SK-N-SH (cell line): ENCODE measurements around the gene DISP1. TPM values are rescaled to one million over a fixed set of nuclear protein-coding genes. Genes with fewer than 3 reads are reported as not detected.

Experiments
- CTCF ChIA-PET: fragments of 300-600, 350-600 bp; formaldehyde crosslinking; extraction: SDS; loops from one replicate; lab custom pipeline; 2021; lab: Yijun Ruan, JAX
- POLR2A ChIA-PET: fragments of 350-600 bp; sonication (Branson Sonifier 250); formaldehyde crosslinking; extraction: SDS; loops from one replicate; lab custom pipeline; 2020; ENCODE audit warnings: antibody characterized with exemption, inconsistent platforms; lab: Yijun Ruan, JAX
- DNase-seq: peaks from one replicate; pipeline ENCODE4 v3.0.0; 2012
- H2AFZ ChIP-seq: fragments of 200-600 bp; sonication (generic); 2 replicates; pipeline ENCODE4 v1.8.1; 2016; ENCODE audit warnings: antibody characterized with exemption, mild to moderate bottlenecking, low read depth
- H3F3A ChIP-seq: fragments of 200-600 bp; sonication (generic); replicated peaks from 2 replicates; pipeline ENCODE3; 2016; ENCODE audit warnings: antibody characterized with exemption, mild to moderate bottlenecking; ENCODE audit not compliant: insufficient read depth
- H3K27ac ChIP-seq, 2 experiments: fragments of 200-500 bp in 1 of 2; fragments of 200-600 bp in 1 of 2; sonication (Bioruptor generic) in 1 of 2; sonication (generic), shearing (Covaris generic) in 1 of 2; 2 replicates each; pipeline versions ENCODE4 v1.5.1 to v1.6.1; 2014 to 2016; ENCODE audit warnings: low read depth in 2 of 2, inconsistent platforms in 1 of 2, low read length in 1 of 2, mild to moderate bottlenecking in 1 of 2, mixed read lengths in 1 of 2
- H3K27me3 ChIP-seq: fragments of 200-600 bp; sonication (generic), shearing (Covaris generic); 2 replicates; pipeline ENCODE4 v1.6.1; 2016; ENCODE audit warnings: mixed run types; ENCODE audit not compliant: insufficient read depth
- H3K36me3 ChIP-seq, 2 experiments: fragments of 200-500 bp in 1 of 2; fragments of 200-600 bp in 1 of 2; sonication (Bioruptor generic) in 1 of 2; sonication (generic) in 1 of 2; replicated peaks in 1 of 2; 2 replicates each; pipeline versions ENCODE3 to v1.5.1; 2014 to 2016; ENCODE audit warnings: low read length in 1 of 2, mild to moderate bottlenecking in 1 of 2; ENCODE audit not compliant: insufficient read depth in 2 of 2, control insufficient read depth in 1 of 2
- H3K4me1 ChIP-seq, 2 experiments: fragments of 200-500 bp in 1 of 2; fragments of 200-600 bp in 1 of 2; sonication (Bioruptor generic) in 1 of 2; sonication (generic), shearing (Covaris generic) in 1 of 2; 2 replicates each; pipeline versions ENCODE4 v1.5.1 to v1.6.1; 2014 to 2016; ENCODE audit warnings: low read depth in 1 of 2, low read length in 1 of 2, mixed run types in 1 of 2; ENCODE audit not compliant: insufficient read depth in 2 of 2, control insufficient read depth in 1 of 2
- H3K4me2 ChIP-seq: fragments of 200-600 bp; sonication (generic), shearing (Covaris generic); 2 replicates; pipeline ENCODE4 v1.6.1; 2017; ENCODE audit warnings: mixed run types
- H3K4me3 ChIP-seq, 2 experiments: fragments of 200-500 bp in 1 of 2; fragments of 200-600 bp in 1 of 2; sonication (Bioruptor generic) in 1 of 2; sonication (generic), shearing (Covaris generic) in 1 of 2; 2 replicates each; pipeline versions ENCODE4 v1.5.1 to v1.8.1; 2014 to 2016; ENCODE audit warnings: low read depth in 2 of 2, inconsistent platforms in 1 of 2, low read length in 1 of 2, mild to moderate bottlenecking in 1 of 2, mixed read lengths in 1 of 2, moderate library complexity in 1 of 2
- H3K79me2 ChIP-seq: fragments of 200-600 bp; sonication (generic); 2 replicates; pipeline ENCODE4 v1.8.1; 2017; ENCODE audit warnings: mild to moderate bottlenecking; ENCODE audit not compliant: insufficient read depth
- H3K9ac ChIP-seq: fragments of 200-600 bp; sonication (generic); 2 replicates; pipeline ENCODE4 v1.6.1; 2017; ENCODE audit warnings: mixed run types
- H3K9me2 ChIP-seq: fragments of 200-600 bp; sonication (generic); 2 replicates; pipeline ENCODE4 v1.6.1; 2017; ENCODE audit warnings: mixed run types
- H3K9me3 ChIP-seq: fragments of 200-600 bp; sonication (generic); 2 replicates; pipeline ENCODE4 v1.6.1; 2017; ENCODE audit warnings: mixed run types, mild to moderate bottlenecking, moderate library complexity
- H4K20me1 ChIP-seq: fragments of 200-600 bp; sonication (generic); 2 replicates; pipeline ENCODE4 v1.6.1; 2017; ENCODE audit warnings: mild to moderate bottlenecking, mixed run types; ENCODE audit not compliant: insufficient read depth
- CHD2 ChIP-seq: fragments of 150-350 bp; IDR thresholded peaks from 2 replicates; pipeline ENCODE4 v1.6.1; 2018; ENCODE audit warnings: low read length; ENCODE audit not compliant: partially characterized antibody
- EP300 ChIP-seq, 2 experiments: IDR thresholded peaks; 2 replicates each; pipeline versions ENCODE4 v1.4.0 to v1.6.1; 2012; ENCODE audit warnings: borderline replicate concordance in 1 of 2, low read depth in 1 of 2, low read length in 1 of 2
- EZH2phosphoT487 ChIP-seq: fragments of 200-600 bp; sonication (generic); IDR thresholded peaks from 2 replicates; pipeline ENCODE4 v1.6.1; 2017; ENCODE audit warnings: low read depth, mixed run types, mild to moderate bottlenecking, antibody characterized with exemption, moderate library complexity, borderline replicate concordance
- FOXJ3 ChIP-seq: sonication (generic); formaldehyde crosslinking; IDR thresholded peaks from 2 replicates; pipeline ENCODE4 v1.5.1; 2020; ENCODE audit warnings: mild to moderate bottlenecking, missing genetic modification reagents
- FOXM1 ChIP-seq: IDR thresholded peaks from 2 replicates; pipeline ENCODE4 v1.4.0; 2012; ENCODE audit warnings: low read depth, mild to moderate bottlenecking
- GABPA ChIP-seq: IDR thresholded peaks from 2 replicates; pipeline ENCODE4 v1.4.0; 2012; ENCODE audit warnings: low read depth, mild to moderate bottlenecking
- GATA2 ChIP-seq: sonication (generic); formaldehyde crosslinking; IDR thresholded peaks from 2 replicates; pipeline ENCODE4 v1.5.0; 2020; ENCODE audit warnings: mild to moderate bottlenecking, missing genetic modification reagents
- JUND ChIP-seq: IDR thresholded peaks from 2 replicates; pipeline ENCODE4 v1.4.0; 2012
- NRF1 ChIP-seq: IDR thresholded peaks from 2 replicates; pipeline ENCODE4 v1.6.1; 2012; ENCODE audit warnings: low read depth, mild to moderate bottlenecking, low read length
- RAD21 ChIP-seq: IDR thresholded peaks from 2 replicates; pipeline ENCODE4 v1.6.1; 2012; ENCODE audit warnings: mild to moderate bottlenecking, low read length
- RCOR1 ChIP-seq: fragments of 150-350 bp; IDR thresholded peaks from 2 replicates; pipeline ENCODE4 v1.6.1; 2017; ENCODE audit warnings: antibody characterized with exemption, low read length
- SIN3A ChIP-seq: IDR thresholded peaks from 2 replicates; pipeline ENCODE4 v1.6.1; 2012; ENCODE audit warnings: low read depth, mild to moderate bottlenecking, low read length, moderate library complexity, borderline replicate concordance
- TEAD4 ChIP-seq: IDR thresholded peaks from 2 replicates; pipeline ENCODE4 v1.4.0; 2012; ENCODE audit warnings: mild to moderate bottlenecking, borderline replicate concordance; ENCODE audit not compliant: insufficient read depth
- USF1 ChIP-seq: IDR thresholded peaks from 2 replicates; pipeline ENCODE4 v1.4.0; 2012; ENCODE audit warnings: low read depth, borderline replicate concordance
- YY1 ChIP-seq: IDR thresholded peaks from 2 replicates; pipeline ENCODE4 v1.4.0; 2012; ENCODE audit warnings: low read depth, mild to moderate bottlenecking
- WGBS: methylation state at CpG from one replicate; pipeline ENCODE4 v1.1.6; 2017; ENCODE audit warnings: low lambda C conversion rate; 5-methylcytosine and 5-hydroxymethylcytosine counted together
- polyA plus RNA-seq, 3 experiments: library from polyadenylated mRNA; depleted of rRNA; stranded (reverse); fragments of >200 nt; gene quantifications; 2 replicates each; pipeline ENCODE4 v1.2.3, GENCODE V29; 2012
- TF ChIP-seq, protein P1 (sequence below): IDR thresholded peaks from 2 replicates; pipeline ENCODE4 v1.6.1; 2012; ENCODE audit warnings: mild to moderate bottlenecking, low read depth, low read length, moderate library complexity
- TF ChIP-seq, protein P2 (sequence below): IDR thresholded peaks from 2 replicates; pipeline ENCODE4; 2012
- TF ChIP-seq, protein P3 (sequence below): IDR thresholded peaks from 2 replicates; pipeline ENCODE4 v1.4.0; 2012; ENCODE audit warnings: low read depth, borderline replicate concordance
- TF ChIP-seq, protein P4 (sequence below): fragments of 150-350 bp; IDR thresholded peaks from 2 replicates; pipeline ENCODE4 v1.6.1; 2016; ENCODE audit warnings: mild to moderate bottlenecking, low read depth, low read length

DISP1 gene
- polyA plus RNA-seq, 1 of the 3 experiments (the other 2 are of a cell fraction): 4.4 TPM

GRCh38 chr1:222814536-222815439, at the start of gene DISP1 (continued):
- no peak for TF ChIP-seq RCOR1
- TF ChIP-seq, protein P1, sequence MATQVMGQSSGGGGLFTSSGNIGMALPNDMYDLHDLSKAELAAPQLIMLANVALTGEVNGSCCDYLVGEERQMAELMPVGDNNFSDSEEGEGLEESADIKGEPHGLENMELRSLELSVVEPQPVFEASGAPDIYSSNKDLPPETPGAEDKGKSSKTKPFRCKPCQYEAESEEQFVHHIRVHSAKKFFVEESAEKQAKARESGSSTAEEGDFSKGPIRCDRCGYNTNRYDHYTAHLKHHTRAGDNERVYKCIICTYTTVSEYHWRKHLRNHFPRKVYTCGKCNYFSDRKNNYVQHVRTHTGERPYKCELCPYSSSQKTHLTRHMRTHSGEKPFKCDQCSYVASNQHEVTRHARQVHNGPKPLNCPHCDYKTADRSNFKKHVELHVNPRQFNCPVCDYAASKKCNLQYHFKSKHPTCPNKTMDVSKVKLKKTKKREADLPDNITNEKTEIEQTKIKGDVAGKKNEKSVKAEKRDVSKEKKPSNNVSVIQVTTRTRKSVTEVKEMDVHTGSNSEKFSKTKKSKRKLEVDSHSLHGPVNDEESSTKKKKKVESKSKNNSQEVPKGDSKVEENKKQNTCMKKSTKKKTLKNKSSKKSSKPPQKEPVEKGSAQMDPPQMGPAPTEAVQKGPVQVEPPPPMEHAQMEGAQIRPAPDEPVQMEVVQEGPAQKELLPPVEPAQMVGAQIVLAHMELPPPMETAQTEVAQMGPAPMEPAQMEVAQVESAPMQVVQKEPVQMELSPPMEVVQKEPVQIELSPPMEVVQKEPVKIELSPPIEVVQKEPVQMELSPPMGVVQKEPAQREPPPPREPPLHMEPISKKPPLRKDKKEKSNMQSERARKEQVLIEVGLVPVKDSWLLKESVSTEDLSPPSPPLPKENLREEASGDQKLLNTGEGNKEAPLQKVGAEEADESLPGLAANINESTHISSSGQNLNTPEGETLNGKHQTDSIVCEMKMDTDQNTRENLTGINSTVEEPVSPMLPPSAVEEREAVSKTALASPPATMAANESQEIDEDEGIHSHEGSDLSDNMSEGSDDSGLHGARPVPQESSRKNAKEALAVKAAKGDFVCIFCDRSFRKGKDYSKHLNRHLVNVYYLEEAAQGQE: 0 out of 2 replicates have a peak, but pooled peaks have one; percentile 10
- no peak for TF ChIP-seq EZH2phosphoT487
- TF ChIP-seq GATA2 (CRISPR knock-in tag): no peak
- no peak for TF ChIP-seq TEAD4

GRCh38 chr1:222767152-222767571, 47.7 kb upstream of the DISP1 start:
- no peaks in the 10 kb centered on the region for H3K27me3 ChIP-seq
- H3K27ac ChIP-seq: no peak overlapping the region
- no peaks in the 10 kb centered on the region for H3K79me2 ChIP-seq
- 53% methylated on average over 5 of the region's 5 CpGs for WGBS
- CTCF ChIA-PET: interaction anchor here (1.1 to 1.5 kb wide), 3 partner anchors 314 to 367 kb away, joined by 3 read pairs; no protein-coding TSS in a partner anchor
- no peaks in the 10 kb centered on the region for H3K36me3 ChIP-seq
- H3K9me3 ChIP-seq: peaks cover 5% of the 10 kb centered on the region; the same call in 1 of the 2 replicates
- H3K4me2 ChIP-seq: no peak overlapping the region
- no peaks in the 10 kb centered on the region for H3K4me1 ChIP-seq
- no peak overlapping the region for H3K9ac ChIP-seq
- H2AFZ ChIP-seq: no peak overlapping the region
- H4K20me1 ChIP-seq: no peaks in the 10 kb centered on the region
- no peaks in the 10 kb centered on the region for H3F3A ChIP-seq
- H3K9me2 ChIP-seq: no peaks in the 10 kb centered on the region
- no peak for DNase-seq
- H3K4me3 ChIP-seq: no peak overlapping the region
- POLR2A ChIA-PET: no interaction called here
- TF ChIP-seq EP300 (IDR thresholded peaks at IDR 0.05; ENCODE audit: borderline replicate concordance in 1 of 2, low read depth in 1 of 2, low read length in 1 of 2) (no peak), JUND (no peak), YY1 (no peak), GATA2 (CRISPR knock-in tag) (no peak), GABPA (no peak), USF1 (no peak), NRF1 (no peak), CHD2 (no peak), SIN3A (no peak), FOXJ3 (CRISPR knock-in tag) (no peak), FOXM1 (no peak), RAD21 (no peak)
- TF ChIP-seq, protein P2, sequence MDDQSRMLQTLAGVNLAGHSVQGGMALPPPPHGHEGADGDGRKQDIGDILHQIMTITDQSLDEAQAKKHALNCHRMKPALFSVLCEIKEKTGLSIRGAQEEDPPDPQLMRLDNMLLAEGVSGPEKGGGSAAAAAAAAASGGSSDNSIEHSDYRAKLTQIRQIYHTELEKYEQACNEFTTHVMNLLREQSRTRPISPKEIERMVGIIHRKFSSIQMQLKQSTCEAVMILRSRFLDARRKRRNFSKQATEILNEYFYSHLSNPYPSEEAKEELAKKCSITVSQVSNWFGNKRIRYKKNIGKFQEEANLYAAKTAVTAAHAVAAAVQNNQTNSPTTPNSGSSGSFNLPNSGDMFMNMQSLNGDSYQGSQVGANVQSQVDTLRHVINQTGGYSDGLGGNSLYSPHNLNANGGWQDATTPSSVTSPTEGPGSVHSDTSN: no peak
- TF ChIP-seq, protein P3, sequence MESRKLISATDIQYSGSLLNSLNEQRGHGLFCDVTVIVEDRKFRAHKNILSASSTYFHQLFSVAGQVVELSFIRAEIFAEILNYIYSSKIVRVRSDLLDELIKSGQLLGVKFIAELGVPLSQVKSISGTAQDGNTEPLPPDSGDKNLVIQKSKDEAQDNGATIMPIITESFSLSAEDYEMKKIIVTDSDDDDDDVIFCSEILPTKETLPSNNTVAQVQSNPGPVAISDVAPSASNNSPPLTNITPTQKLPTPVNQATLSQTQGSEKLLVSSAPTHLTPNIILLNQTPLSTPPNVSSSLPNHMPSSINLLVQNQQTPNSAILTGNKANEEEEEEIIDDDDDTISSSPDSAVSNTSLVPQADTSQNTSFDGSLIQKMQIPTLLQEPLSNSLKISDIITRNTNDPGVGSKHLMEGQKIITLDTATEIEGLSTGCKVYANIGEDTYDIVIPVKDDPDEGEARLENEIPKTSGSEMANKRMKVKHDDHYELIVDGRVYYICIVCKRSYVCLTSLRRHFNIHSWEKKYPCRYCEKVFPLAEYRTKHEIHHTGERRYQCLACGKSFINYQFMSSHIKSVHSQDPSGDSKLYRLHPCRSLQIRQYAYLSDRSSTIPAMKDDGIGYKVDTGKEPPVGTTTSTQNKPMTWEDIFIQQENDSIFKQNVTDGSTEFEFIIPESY: no peak
- TF ChIP-seq, protein P4, sequence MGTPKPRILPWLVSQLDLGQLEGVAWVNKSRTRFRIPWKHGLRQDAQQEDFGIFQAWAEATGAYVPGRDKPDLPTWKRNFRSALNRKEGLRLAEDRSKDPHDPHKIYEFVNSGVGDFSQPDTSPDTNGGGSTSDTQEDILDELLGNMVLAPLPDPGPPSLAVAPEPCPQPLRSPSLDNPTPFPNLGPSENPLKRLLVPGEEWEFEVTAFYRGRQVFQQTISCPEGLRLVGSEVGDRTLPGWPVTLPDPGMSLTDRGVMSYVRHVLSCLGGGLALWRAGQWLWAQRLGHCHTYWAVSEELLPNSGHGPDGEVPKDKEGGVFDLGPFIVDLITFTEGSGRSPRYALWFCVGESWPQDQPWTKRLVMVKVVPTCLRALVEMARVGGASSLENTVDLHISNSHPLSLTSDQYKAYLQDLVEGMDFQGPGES: no peak
